ENCODE data around the gene NLGN1. TPM values are rescaled to one million over a fixed set of nuclear protein-coding genes. Genes with fewer than 3 reads are reported as not detected.

NLGN1 gene
- total RNA-seq, 1 donor from 2014 or later = 34.8 TPM

DNA sequence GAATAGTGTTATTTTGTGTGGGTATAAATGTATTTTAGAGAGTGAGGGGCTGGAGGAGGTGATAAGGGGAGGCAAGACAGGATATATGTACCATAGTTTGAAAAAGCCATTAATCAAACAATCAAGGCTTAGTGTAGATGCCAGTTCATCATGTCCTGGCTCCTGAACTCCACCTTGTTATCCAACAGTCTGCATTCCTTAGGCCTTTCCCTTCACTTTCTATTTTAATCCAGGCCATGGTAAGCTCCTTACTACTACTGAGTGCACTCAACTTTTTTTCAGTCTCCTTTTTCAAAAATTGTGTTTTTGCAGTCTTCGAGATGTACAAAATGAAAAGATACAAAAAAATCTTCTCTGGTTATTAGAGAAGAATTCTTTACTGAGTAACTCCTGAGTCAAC is 761.1 kb downstream of the NLGN1 start:
- no peak overlapping the region for H3K4me3 ChIP-seq

DNA sequence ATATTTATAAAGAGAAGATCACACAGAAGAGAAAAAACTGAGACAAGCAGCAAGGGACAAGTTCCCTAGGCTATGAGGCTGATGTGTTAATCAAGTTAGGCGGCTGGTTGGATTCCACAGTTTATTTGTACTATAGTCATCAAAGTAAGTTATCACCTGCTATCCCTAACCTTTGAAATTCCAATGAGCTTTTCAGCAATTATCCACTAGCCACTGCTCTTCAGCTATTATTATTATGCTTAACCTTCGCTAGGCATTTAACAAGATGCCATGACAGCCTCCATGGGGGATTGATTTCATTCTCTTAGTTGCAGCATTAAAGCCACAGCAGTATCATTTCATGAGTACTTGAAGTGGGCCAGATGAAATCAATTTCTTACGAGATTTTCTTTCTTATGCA is 762.1 kb downstream of the NLGN1 start:
- no peak overlapping the region for H3K4me3 Mint-ChIP-seq
- Histone ChIP-seq H4K20me1 (ENCODE audit: low read depth) (no peaks in the 10 kb centered on the region), H3K27ac (no peak overlapping the region), H3K36me3 (no peaks in the 10 kb centered on the region), H3K9me3 (ENCODE audit: low read depth) (no peaks in the 10 kb centered on the region), H3K27me3 (no peaks in the 10 kb centered on the region), H3K4me1 (peaks cover 3% of the 10 kb centered on the region), H3K9ac (no peak overlapping the region), H3K4me2 (no peak overlapping the region), H3F3A (ENCODE audit: low read depth) (no peaks in the 10 kb centered on the region), H3K79me2 (ENCODE audit: low read depth) (no peaks in the 10 kb centered on the region), H3K4me3 (no peak overlapping the region), H2AFZ (replicated peaks) (no peak overlapping the region)
- peaks cover 10% of the 10 kb centered on the region for H3K4me1 Mint-ChIP-seq
- no peak for DNase-seq (ENCODE audit: low spot score)
- no peak overlapping the region for H3K27ac Mint-ChIP-seq
- H3K36me3 Mint-ChIP-seq = no peaks in the 10 kb centered on the region
- H3K27me3 Mint-ChIP-seq (ENCODE audit: insufficient read depth, low read depth) = no peaks in the 10 kb centered on the region
- TF ChIP-seq, protein P1, sequence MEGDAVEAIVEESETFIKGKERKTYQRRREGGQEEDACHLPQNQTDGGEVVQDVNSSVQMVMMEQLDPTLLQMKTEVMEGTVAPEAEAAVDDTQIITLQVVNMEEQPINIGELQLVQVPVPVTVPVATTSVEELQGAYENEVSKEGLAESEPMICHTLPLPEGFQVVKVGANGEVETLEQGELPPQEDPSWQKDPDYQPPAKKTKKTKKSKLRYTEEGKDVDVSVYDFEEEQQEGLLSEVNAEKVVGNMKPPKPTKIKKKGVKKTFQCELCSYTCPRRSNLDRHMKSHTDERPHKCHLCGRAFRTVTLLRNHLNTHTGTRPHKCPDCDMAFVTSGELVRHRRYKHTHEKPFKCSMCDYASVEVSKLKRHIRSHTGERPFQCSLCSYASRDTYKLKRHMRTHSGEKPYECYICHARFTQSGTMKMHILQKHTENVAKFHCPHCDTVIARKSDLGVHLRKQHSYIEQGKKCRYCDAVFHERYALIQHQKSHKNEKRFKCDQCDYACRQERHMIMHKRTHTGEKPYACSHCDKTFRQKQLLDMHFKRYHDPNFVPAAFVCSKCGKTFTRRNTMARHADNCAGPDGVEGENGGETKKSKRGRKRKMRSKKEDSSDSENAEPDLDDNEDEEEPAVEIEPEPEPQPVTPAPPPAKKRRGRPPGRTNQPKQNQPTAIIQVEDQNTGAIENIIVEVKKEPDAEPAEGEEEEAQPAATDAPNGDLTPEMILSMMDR (IDR thresholded peaks at IDR 0.05) = no peak
- TF ChIP-seq EZH2phosphoT487 (IDR thresholded peaks at IDR 0.05) = no peak
- no peak for TF ChIP-seq EZH2 (IDR thresholded peaks at IDR 0.05)
- H3K9me3 Mint-ChIP-seq = peaks cover 12% of the 10 kb centered on the region

More for the DNA sequence above, 761.1 kb downstream of the NLGN1 start:
- no peak for TF ChIP-seq EZH2phosphoT487 (IDR thresholded peaks at IDR 0.05)
- TF ChIP-seq EZH2 (IDR thresholded peaks at IDR 0.05) = no peak
- TF ChIP-seq, protein P1 (IDR thresholded peaks at IDR 0.05) = no peak
- Histone ChIP-seq H3K27me3 (no peaks in the 10 kb centered on the region), H3F3A (ENCODE audit: low read depth) (no peaks in the 10 kb centered on the region), H3K36me3 (no peaks in the 10 kb centered on the region), H3K9me3 (ENCODE audit: low read depth) (no peaks in the 10 kb centered on the region), H3K4me1 (peaks cover 3% of the 10 kb centered on the region), H3K27ac (no peak overlapping the region), H2AFZ (replicated peaks) (no peak overlapping the region), H4K20me1 (ENCODE audit: low read depth) (no peaks in the 10 kb centered on the region), H3K4me2 (no peak overlapping the region), H3K9ac (no peak overlapping the region), H3K79me2 (ENCODE audit: low read depth) (no peaks in the 10 kb centered on the region)
- Mint-ChIP-seq H3K4me3 (no peak overlapping the region), H3K4me1 (peaks cover 10% of the 10 kb centered on the region), H3K27ac (no peak overlapping the region), H3K36me3 (no peaks in the 10 kb centered on the region), H3K9me3 (peaks cover 4% of the 10 kb centered on the region), H3K27me3 (ENCODE audit: insufficient read depth, low read depth) (no peaks in the 10 kb centered on the region)
- no peak for DNase-seq (ENCODE audit: low spot score)

DNA sequence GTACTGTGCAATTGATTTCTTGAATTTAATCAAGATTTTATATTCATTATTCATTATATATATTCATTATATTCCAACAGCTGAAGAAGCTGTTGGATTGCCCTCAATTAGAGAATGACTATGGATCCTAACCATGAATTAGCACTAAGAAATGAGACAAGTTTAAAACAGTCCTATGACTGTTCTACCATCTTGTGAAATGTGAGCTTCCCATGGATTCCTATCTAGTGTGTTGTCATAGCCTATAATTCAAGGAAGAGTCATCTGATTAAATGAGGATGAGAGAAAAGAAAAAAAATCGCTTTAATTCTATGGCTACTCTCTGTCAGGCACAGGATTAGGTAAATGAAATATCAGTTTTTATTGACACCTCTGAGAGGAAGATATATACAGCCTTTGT is 765.0 kb downstream of the NLGN1 start:
- Histone ChIP-seq H4K20me1 (ENCODE audit: low read depth) (no peaks in the 10 kb centered on the region), H3K4me2 (no peak overlapping the region), H3K79me2 (ENCODE audit: low read depth) (no peaks in the 10 kb centered on the region), H3K9ac (no peak overlapping the region), H3K4me1 (peaks cover 3% of the 10 kb centered on the region), H3F3A (ENCODE audit: low read depth) (no peaks in the 10 kb centered on the region), H3K27me3 (no peaks in the 10 kb centered on the region), H3K4me3 (no peak overlapping the region), H3K36me3 (no peaks in the 10 kb centered on the region), H3K9me3 (ENCODE audit: low read depth) (no peaks in the 10 kb centered on the region), H3K27ac (no peak overlapping the region), H2AFZ (replicated peaks) (no peak overlapping the region)
- H3K27ac Mint-ChIP-seq = no peak overlapping the region
- DNase-seq (ENCODE audit: low spot score) = no peak
- H3K4me3 Mint-ChIP-seq = no peak overlapping the region
- H3K27me3 Mint-ChIP-seq (ENCODE audit: insufficient read depth, low read depth) = no peaks in the 10 kb centered on the region
- no peaks in the 10 kb centered on the region for H3K36me3 Mint-ChIP-seq
- H3K9me3 Mint-ChIP-seq = peaks cover 38% of the 10 kb centered on the region
- H3K4me1 Mint-ChIP-seq = peaks cover 10% of the 10 kb centered on the region
- TF ChIP-seq EZH2 (IDR thresholded peaks at IDR 0.05) = no peak
- no peak for TF ChIP-seq EZH2phosphoT487 (IDR thresholded peaks at IDR 0.05)
- TF ChIP-seq, protein P1 (IDR thresholded peaks at IDR 0.05) = no peak
